NAMALWA (cell line): ENCODE results near the gene VSX2.
"Not testable (repeated sequence)": the region's sequence is repeated elsewhere in the genome, so short reads cannot be mapped to it uniquely, and the experiment has no call there.

Source experiments
- DNase-seq: peaks from one replicate; pipeline ENCODE4 v3.0.0-alpha.2; 2015; ENCODE audit warnings: low spot score

Gene VSX2

DNA sequence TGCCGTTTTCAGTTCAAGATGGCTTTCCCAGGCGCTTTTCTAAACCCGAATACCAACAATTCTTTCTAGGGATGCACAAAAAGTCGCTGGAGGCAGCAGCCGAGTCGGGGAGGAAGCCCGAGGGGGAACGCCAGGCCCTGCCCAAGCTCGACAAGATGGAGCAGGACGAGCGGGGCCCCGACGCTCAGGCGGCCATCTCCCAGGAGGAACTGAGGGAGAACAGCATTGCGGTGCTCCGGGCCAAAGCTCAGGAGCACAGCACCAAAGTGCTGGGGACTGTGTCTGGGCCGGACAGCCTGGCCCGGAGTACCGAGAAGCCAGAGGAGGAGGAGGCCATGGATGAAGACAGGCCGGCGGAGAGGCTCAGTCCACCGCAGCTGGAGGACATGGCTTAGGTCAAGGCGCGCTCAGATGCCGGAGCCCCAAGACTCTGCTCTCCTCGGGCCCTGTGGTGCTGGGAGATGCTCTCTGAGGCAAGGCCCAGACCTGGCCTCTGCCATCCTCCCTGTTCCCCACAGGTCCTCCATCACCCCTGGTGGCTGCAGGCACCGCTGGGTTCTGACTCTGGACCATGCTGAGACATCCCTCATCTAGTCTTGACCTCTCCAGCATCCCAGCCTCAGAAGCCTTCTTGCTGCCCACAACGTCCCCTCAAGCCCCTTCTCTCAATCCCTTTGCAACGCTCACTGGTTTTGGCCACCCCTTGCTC lies 21.4 kb downstream of the VSX2 start:
- DNase-seq: no peak

- DNase-seq: no peak
Measured at GRCh38 chr14:74261288-74261687, 22.0 kb downstream of the VSX2 start.

GRCh38 chr14:74262076-74262475 lies 22.8 kb downstream of the VSX2 start:
- DNase-seq: no peak

DNA sequence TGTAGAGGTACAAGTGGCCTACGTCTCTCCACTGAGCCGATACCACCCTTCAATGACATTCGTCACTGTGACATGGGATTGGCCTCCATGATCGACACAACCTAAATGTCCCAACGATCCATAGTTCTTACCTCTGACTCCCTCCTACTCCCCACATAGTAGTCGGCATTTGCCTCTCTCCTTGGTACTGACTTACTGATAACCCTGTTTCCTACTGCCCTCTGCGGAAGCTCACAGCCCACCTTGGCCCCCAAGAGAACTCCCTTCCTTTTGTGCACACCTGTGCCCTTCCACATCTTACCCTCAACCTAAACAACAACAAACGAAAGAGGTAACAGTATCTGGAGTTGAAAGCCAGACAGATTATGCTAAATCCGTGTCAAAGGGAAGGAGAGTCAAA lies 23.9 kb downstream of the VSX2 start:
- no peak for DNase-seq

DNA sequence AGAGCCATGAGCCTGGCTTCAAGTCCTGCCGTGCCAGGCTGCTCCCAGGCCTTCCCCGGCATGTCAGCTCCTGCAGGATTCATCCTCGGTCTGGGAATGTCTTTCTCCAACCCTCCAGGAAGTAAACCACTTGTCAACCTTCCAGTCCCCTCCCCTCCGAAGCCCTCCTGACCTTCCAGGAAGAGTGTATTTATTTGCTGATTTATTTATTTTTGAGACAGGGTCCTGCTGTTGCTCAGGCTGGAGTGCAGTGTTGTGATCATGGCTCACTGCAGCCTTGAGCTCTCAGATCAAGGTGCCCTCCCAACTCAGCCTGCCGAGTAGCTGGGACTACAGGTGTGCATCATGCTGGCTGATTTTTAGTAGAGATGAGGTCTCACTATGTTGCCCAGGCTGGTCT lies 24.7 kb downstream of the VSX2 start:
- no peak for DNase-seq

DNA sequence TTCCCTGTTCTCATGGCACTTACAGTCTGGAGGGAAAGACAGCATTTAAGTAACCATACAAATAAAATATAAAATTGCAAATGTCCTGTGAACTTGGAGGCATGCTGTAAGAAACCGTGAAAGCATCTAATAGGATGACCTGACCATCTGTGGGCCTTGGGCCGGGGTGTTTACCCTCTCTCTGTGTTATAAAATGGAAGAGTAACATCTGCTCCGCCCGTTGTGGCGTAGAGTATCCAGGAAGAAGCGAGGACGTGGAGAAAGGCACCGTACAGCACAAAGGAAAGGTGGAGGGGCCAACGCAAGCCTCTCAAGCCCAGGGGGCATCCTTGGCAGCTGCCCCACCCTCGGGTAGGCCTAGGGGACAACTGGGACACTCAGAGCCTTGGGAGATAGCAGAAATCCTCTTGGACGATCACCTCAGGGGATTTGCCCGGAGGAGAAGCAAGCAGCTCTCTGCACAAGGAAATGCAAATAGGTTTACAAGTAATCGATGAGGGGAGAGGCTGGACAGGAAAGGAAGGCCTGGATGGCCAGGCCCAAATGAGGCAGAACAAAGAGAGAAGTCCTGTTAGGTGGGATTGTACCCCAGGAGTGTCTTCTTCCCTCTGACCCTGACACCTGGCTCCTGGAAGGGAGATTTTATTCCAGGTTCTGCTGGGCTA lies 26.2 kb downstream of the VSX2 start:
- no peak for DNase-seq

GRCh38 chr14:74267588-74267987 lies 28.3 kb downstream of the VSX2 start:
- DNase-seq: no peak

GRCh38 chr14:74270382-74271177 lies 31.3 kb downstream of the VSX2 start:
- not testable (repeated sequence) for DNase-seq

DNA sequence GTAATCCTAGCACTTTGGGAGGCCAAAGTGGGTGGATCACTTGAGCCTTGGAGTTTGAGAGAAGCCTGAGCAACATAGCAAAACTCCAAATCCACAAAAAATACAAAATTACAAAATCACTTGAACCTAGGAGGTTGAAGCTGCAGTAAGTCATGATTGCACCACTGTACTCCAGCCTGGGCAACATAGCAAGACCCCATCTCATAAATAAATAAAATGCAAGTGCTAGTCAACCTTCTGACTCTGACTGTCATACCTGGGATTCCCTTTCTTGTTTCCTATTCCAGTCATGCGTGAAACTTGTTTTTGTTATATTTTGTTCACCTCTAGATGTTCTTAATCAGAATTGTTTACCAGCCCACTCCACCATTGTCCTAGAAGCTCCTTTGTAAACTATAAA lies 32.1 kb downstream of the VSX2 start:
- no peak for DNase-seq

DNA sequence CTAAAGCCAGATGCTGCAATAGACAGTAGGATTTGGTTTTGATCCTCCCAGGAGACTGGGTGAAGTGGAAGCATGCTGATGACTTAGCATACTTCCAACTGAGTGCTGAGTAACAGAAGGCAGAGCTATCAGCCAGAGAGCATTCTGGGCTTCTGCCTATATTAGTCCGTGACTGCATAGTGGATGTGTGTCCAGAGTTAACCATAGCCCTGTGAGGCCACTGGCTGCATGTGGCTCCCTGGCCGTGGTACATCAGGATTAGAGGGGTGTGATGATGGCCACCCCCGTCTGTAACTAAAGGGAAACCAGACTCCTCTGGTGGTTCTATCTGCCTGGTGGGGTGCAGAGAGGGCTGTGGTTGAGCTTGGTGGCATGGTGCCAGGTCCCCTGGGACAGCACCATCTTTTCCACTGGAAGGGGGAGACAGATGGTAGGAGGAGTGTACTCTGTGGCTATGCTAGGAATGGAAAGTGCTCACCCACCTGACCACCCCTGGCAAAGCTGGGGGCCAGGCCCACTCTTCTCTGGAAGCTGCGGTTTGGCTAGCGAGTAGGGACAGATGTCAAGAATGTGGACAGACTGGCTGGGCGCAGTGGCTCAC lies 36.1 kb downstream of the VSX2 start:
- no peak for DNase-seq

DNA sequence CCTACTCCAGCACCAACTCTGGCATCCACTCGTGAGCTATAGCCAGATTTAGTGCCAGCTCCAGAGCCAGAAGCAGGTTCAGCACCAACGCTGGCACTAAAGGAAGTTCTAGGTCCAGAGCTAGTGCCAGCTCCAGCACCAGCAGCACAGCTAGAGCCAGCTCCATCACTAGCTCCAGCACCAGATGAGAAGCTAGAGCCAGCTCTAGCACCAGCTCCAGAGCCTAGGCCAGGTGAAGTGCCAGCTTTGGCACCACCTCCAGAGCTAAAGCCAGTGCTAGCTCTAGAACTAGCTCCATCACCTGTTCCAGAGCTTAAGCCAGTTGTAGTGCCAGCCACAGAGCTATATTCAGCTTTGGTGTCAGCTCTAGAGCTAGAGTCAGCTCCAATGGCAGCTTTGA lies 38.8 kb downstream of the VSX2 start:
- DNase-seq: no peak

- DNase-seq: no peak
Measured at GRCh38 chr14:74281069-74281468, 41.8 kb downstream of the VSX2 start.

DNA sequence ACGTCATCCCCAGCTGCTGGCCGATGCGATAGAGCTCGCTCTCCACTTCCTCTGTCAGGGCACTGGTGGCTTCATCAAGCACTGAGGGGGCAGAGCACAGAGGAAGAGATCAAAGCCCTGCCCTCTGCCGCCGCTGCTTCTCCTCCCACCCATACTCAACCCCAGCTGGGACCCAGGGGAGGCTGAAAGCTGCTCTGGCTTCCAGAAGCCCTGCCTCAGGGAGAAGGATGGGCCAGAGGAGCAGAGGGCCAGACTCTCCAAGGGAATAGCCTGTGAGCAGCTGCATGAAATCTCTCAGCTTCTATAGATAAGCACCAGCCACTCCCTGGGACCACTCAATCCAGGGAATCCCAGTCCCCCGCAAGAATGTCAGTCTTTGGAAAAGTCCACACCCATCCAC lies 47.5 kb downstream of the VSX2 start:
- DNase-seq: no peak

GRCh38 chr14:74289801-74290200 lies 50.6 kb downstream of the VSX2 start:
- DNase-seq: no peak

- DNase-seq: peak; percentile 51
Measured at GRCh38 chr14:74290415-74290814, 51.2 kb downstream of the VSX2 start.

DNA sequence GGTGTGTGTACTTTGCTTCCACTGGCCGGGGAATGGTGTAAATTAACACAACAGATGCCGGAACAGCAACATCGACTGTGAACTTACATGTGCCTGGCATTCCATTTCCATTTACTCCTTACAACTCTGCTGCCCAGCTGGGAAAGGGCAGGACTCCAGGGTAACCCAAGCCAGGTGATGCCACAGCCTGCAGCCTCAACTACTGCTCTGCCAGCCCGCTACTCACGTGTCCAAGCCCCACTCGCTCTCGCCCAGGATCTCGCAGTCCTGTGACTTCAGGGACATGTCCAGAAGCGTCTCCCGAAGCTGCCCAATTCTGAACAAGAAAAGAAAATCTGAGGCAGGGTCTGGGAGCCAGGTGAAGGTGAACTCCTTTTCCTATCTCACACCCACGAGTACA lies 52.8 kb downstream of the VSX2 start:
- DNase-seq: no peak

DNA sequence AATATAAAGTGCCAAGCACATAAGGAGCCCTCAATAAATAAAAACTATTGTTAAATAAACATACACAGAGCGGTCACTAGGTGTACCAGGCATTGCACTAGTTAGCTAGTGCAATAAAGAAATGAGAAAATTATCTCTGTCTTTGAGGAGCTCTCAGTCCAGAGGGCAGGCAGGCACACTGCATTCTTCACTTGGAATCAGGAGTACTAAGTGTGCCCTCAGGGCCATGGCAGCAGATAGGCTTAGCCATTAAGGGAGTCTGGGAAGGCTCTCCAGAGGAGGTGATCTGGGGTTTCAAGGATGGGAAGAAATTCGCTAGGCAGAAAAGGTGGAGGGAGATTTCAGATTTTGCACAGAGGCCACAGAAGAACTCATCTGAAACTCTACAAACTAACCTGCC lies 54.4 kb downstream of the VSX2 start:
- no peak for DNase-seq

GRCh38 chr14:74296037-74296467 lies 56.8 kb downstream of the VSX2 start:
- DNase-seq: no peak

DNA sequence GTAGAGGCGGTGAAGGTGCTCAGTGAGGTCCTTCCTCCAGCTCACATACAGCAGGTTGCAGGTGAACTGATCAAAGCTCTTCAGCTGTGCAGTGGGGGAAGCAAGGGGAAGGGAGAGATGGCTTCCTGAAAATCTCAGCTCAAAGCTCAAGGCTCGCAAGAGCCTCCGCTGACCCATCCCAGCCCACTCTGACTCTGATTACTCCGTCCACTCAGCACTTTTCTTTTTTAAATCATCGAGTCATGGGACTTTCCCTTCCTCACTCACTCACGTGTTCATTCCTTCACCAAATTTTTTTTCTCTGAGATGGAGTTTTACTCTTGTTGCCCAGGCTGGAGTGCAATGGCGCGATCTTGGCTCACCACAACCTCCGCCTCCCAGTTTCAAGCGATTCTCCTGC lies 58.7 kb downstream of the VSX2 start:
- DNase-seq: no peak

DNA sequence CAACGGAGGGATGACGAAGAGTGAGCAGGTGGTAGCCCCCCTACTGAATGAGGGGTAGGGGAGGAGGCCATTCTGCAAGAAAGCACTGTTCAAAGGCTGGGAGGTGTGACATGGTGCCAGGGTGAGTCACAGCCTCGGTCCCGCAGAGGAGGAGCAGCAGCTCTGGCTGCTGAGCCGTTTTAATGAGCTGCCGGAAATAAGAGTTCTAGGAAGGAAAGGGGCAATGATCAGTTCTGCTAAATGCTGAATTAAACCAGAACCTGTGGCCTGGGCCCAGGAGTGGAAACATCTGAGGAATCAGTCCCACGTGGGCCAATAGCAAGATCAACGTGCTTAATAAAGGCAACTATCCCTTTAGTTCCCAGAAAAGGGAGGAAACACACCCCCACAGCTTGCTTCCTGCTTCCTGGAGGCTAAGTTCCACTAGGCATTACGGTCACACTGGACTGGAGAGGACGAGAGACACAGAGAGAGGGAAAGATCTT lies 59.9 kb downstream of the VSX2 start:
- no peak for DNase-seq

GRCh38 chr14:74301594-74302151 lies 62.4 kb downstream of the VSX2 start:
- DNase-seq: no peak

- DNase-seq: peak; percentile 75
Measured at GRCh38 chr14:74302152-74302628, 62.9 kb downstream of the VSX2 start.
